SK-N-SH treated with all-trans-retinoic acid at 6 μM for 48 hours (cell line): Measurements from ENCODE around the gene TGFBI.
A peak's percentile ranks its signal among the peaks of the same experiment; 100 is the strongest.

Experiments
- ATAC-seq: fragments of 200-7000 bp; cut with Tn5 transposase; 3 replicates; pipeline ENCODE4 v1.9.1; 2020; ENCODE audit warnings: mild to moderate bottlenecking, moderate library complexity
- ARNTL ChIP-seq: fragments of 450-650 bp; formaldehyde crosslinking; IDR thresholded peaks from 2 replicates; pipeline ENCODE4 v1.5.0; 2020; ENCODE audit warnings: low read depth, mild to moderate bottlenecking, moderate library complexity, borderline replicate concordance
- BACH2 ChIP-seq: fragments of 250-450 bp; sonication (Bioruptor Pico); IDR thresholded peaks from 2 replicates; pipeline ENCODE4 v1.9.0; 2021; ENCODE audit warnings: mild to moderate bottlenecking, borderline replicate concordance
- CREB5 ChIP-seq: fragments of 250-450 bp; sonication (Bioruptor Pico); IDR thresholded peaks from 2 replicates; pipeline ENCODE4 v1.5.1; 2020; ENCODE audit warnings: low read depth, mild to moderate bottlenecking, moderate library complexity
- CSDC2 ChIP-seq: fragments of 250-450 bp; sonication (Bioruptor Pico); IDR thresholded peaks from 2 replicates; pipeline ENCODE4 v1.5.0; 2020; ENCODE audit warnings: mild to moderate bottlenecking, moderate library complexity
- GLIS3 ChIP-seq: fragments of 250-450 bp; sonication (Bioruptor Pico); IDR thresholded peaks from 2 replicates; pipeline ENCODE4 v1.5.0; 2020; ENCODE audit warnings: mild to moderate bottlenecking, moderate library complexity
- ISL1 ChIP-seq: fragments of 250-450 bp; sonication (Bioruptor Pico); IDR thresholded peaks from 2 replicates; pipeline ENCODE4 v2.1.2; 2022; ENCODE audit warnings: mild to moderate bottlenecking, moderate library complexity
- PATZ1 ChIP-seq: fragments of 250-450 bp; sonication (Bioruptor Pico); IDR thresholded peaks from 2 replicates; pipeline ENCODE4 v1.8.0; 2020; ENCODE audit warnings: mild to moderate bottlenecking, moderate library complexity, borderline replicate concordance
- PPARA ChIP-seq: fragments of 250-450 bp; sonication (Bioruptor Pico); IDR thresholded peaks from 2 replicates; pipeline ENCODE4 v1.5.0; 2020; ENCODE audit warnings: mild to moderate bottlenecking, borderline replicate concordance
- RARB ChIP-seq: fragments of 250-450 bp; sonication (Bioruptor Pico); IDR thresholded peaks from 2 replicates; pipeline ENCODE4 v1.8.0; 2021; ENCODE audit warnings: mild to moderate bottlenecking, moderate library complexity
- SNAI2 ChIP-seq: fragments of 250-450 bp; sonication (Bioruptor Pico); IDR thresholded peaks from 2 replicates; pipeline ENCODE4 v1.5.0; 2020; ENCODE audit warnings: mild to moderate bottlenecking, moderate library complexity
- TCF4 ChIP-seq: fragments of 250-450 bp; sonication (Bioruptor Pico); IDR thresholded peaks from 2 replicates; pipeline ENCODE4 v1.8.0; 2021; ENCODE audit warnings: mild to moderate bottlenecking, moderate library complexity, borderline replicate concordance
- TSHZ2 ChIP-seq: fragments of 250-450 bp; sonication (Bioruptor Pico); IDR thresholded peaks from 2 replicates; pipeline ENCODE4 v1.5.0; 2020; ENCODE audit warnings: mild to moderate bottlenecking, moderate library complexity
- ZC3H10 ChIP-seq: fragments of 250-450 bp; sonication (Bioruptor Pico); IDR thresholded peaks from 2 replicates; pipeline ENCODE4 v1.5.1; 2021; ENCODE audit warnings: mild to moderate bottlenecking, moderate library complexity
- ZFP30 ChIP-seq: fragments of 450-650 bp; formaldehyde crosslinking; IDR thresholded peaks from 2 replicates; pipeline ENCODE4 v1.5.0; 2022; ENCODE audit warnings: mild to moderate bottlenecking, moderate library complexity
- ZNF565 ChIP-seq: fragments of 450-650 bp; formaldehyde crosslinking; conservative IDR thresholded peaks from 2 replicates; pipeline ENCODE4 v1.5.0; 2020; ENCODE audit warnings: low read depth, mild to moderate bottlenecking, moderate library complexity
- ZNF70 ChIP-seq: fragments of 450-650 bp; formaldehyde crosslinking; IDR thresholded peaks from 2 replicates; pipeline ENCODE4 v1.5.0; 2020; ENCODE audit warnings: mild to moderate bottlenecking, moderate library complexity
- ZNF8 ChIP-seq: fragments of 450-650 bp; formaldehyde crosslinking; IDR thresholded peaks from 2 replicates; pipeline ENCODE4 v1.5.0; 2020; ENCODE audit warnings: mild to moderate bottlenecking, moderate library complexity
- TF ChIP-seq, protein P1 (sequence below): fragments of 250-450 bp; sonication (Bioruptor Pico); IDR thresholded peaks from 2 replicates; pipeline ENCODE4 v1.5.1; 2021; ENCODE audit warnings: mild to moderate bottlenecking, moderate library complexity
- TF ChIP-seq, protein P2 (sequence below): fragments of 250-450 bp; sonication (Bioruptor Pico); IDR thresholded peaks from 2 replicates; pipeline ENCODE4 v1.8.0; 2021; ENCODE audit warnings: low read depth, mild to moderate bottlenecking, moderate library complexity, borderline replicate concordance

TGFBI gene

GRCh38 chr5:136001466-136001981 lies 27.3 kb upstream of the TGFBI start:
- TF ChIP-seq CSDC2 (peak; percentile 77; the same call in 1 of the 2 replicates), ZNF70 (CRISPR knock-in tag) (0 out of 2 replicates have a peak, but pooled peaks have one; percentile 38), ZNF565 (CRISPR knock-in tag) (no peak), ZC3H10 (CRISPR knock-in tag) (no peak), TCF4 (CRISPR knock-in tag) (peak; percentile 79; the same call in 1 of the 2 replicates), PATZ1 (CRISPR knock-in tag) (peak; percentile 48; the same call in 1 of the 2 replicates), BACH2 (no peak), TSHZ2 (no peak; the same call in 1 of the 2 replicates), ISL1 (peak; percentile 38)
- peak; percentile 83 for ATAC-seq

DNA sequence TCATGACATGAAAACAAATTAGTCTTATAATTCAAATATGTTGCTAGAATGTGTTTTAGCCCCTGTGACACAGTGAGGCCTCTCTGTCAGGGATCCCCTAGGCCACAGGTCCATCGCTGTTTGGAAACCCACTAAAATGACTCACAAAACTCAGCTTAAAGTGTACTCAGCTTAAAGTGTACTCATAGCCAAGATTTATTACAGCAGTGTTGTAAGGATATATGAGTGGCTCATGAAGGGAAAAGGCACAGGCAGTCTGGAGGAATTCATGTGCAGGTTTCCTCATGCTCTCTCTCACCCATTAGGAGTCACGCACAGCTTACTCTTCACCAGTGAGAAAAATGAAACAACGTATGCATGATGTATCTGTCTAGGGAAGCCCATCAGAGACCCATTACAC lies 24.4 kb upstream of the TGFBI start:
- TF ChIP-seq ZNF8 (CRISPR knock-in tag) (no peak), PATZ1 (CRISPR knock-in tag) (no peak), ISL1 (0 out of 2 replicates have a peak, but pooled peaks have one; percentile 10), RARB (CRISPR knock-in tag) (no peak), ZFP30 (CRISPR knock-in tag) (no peak), ARNTL (no peak), CSDC2 (no peak)
- TF ChIP-seq, protein P1, sequence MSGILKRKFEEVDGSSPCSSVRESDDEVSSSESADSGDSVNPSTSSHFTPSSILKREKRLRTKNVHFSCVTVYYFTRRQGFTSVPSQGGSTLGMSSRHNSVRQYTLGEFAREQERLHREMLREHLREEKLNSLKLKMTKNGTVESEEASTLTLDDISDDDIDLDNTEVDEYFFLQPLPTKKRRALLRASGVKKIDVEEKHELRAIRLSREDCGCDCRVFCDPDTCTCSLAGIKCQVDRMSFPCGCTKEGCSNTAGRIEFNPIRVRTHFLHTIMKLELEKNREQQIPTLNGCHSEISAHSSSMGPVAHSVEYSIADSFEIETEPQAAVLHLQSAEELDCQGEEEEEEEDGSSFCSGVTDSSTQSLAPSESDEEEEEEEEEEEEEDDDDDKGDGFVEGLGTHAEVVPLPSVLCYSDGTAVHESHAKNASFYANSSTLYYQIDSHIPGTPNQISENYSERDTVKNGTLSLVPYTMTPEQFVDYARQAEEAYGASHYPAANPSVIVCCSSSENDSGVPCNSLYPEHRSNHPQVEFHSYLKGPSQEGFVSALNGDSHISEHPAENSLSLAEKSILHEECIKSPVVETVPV, result no peak
- ATAC-seq, result peak; percentile 2; the same call in 1 of the 3 replicates

DNA sequence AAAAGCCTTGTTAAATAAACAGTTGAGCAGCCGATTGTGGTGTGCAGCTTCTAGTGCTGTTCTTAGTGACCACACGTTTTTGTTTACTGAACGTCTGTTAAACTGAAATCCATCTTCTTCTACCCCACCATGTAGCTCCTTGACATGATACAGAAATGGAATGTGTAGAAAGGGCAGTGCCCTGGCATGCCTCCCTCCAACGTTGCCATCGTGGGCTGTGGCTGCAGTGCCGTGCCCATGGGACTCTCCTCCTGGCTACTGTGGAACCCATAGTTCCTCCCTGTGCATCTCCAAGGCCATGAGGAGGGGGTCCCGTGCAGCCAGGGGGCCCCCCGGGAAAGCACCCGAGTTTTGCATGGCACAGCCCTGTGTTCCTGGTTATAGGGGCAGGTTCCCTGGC lies 23.3 kb upstream of the TGFBI start:
- no peak for ATAC-seq
- TF ChIP-seq TCF4 (CRISPR knock-in tag), result no peak
- TF ChIP-seq ZNF8 (CRISPR knock-in tag), result no peak
- TF ChIP-seq SNAI2 (CRISPR knock-in tag), result no peak

DNA sequence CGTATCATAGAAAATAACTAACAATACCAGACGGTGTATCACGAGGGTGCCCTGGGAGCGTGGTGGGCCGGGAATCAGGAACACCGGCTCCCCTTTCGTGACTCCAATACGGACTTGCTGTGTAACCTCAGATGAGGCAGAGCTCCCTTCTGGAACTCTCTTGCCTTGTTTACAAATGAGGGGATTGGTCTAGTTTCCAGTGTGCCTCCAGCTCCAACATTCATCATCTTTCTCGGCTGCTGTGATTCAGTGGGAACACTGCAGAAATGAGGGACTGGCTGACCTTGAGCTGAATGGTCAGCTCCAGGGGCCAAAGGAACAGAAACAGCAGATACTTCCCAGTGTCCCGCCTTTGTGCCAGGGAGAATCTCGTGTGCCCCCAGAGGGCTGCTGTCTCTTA lies 22.6 kb upstream of the TGFBI start:
- TF ChIP-seq CSDC2, result no peak
- no peak for TF ChIP-seq ARNTL
- no peak for TF ChIP-seq CREB5 (CRISPR knock-in tag)
- no peak for TF ChIP-seq GLIS3 (CRISPR knock-in tag)
- no peak for TF ChIP-seq ZNF70 (CRISPR knock-in tag)
- no peak for TF ChIP-seq RARB (CRISPR knock-in tag)
- TF ChIP-seq, protein P2, sequence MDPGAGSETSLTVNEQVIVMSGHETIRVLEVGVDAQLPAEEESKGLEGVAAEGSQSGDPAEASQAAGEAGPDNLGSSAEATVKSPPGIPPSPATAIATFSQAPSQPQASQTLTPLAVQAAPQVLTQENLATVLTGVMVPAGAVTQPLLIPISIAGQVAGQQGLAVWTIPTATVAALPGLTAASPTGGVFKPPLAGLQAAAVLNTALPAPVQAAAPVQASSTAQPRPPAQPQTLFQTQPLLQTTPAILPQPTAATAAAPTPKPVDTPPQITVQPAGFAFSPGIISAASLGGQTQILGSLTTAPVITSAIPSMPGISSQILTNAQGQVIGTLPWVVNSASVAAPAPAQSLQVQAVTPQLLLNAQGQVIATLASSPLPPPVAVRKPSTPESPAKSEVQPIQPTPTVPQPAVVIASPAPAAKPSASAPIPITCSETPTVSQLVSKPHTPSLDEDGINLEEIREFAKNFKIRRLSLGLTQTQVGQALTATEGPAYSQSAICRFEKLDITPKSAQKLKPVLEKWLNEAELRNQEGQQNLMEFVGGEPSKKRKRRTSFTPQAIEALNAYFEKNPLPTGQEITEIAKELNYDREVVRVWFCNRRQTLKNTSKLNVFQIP (CRISPR knock-in tag), result no peak
- TF ChIP-seq, protein P1, result no peak
- TF ChIP-seq PPARA (CRISPR knock-in tag), result no peak
- TF ChIP-seq ZC3H10 (CRISPR knock-in tag), result no peak
- TF ChIP-seq ZNF8 (CRISPR knock-in tag), result no peak
- TF ChIP-seq TSHZ2, result no peak
- ATAC-seq, result no peak; the same call in 1 of the 3 replicates
